ENCODE data around the gene RASGEF1C. TPM values are rescaled to one million over a fixed set of nuclear protein-coding genes. Genes with fewer than 3 reads are reported as not detected.

The RASGEF1C gene
- polyA plus RNA-seq, 3 donors: not detected

- peaks cover 2 to 11% (median 6%) of the 10 kb centered on the region in 7 donors for H3K9me3 Mint-ChIP-seq
- Histone ChIP-seq H3K27ac (ENCODE audit: low read depth in 1 of 2, low read length in 2 of 2) (peak overlapping the region; percentile 82 to 93), H3K79me2 (ENCODE audit: insufficient read depth, low read length) (peaks cover 47% of the 10 kb centered on the region), H3K27me3 (ENCODE audit: control insufficient read depth in 2 of 2, insufficient read depth in 2 of 2, low read length in 2 of 2) (no peaks in the 10 kb centered on the region), H3K36me3 (replicated peaks in 1 of 2; ENCODE audit: control insufficient read depth in 1 of 2, insufficient read depth in 2 of 2, low read length in 2 of 2) (no peaks in the 10 kb centered on the region), H3K4me1 (ENCODE audit: control insufficient read depth in 1 of 2, insufficient read depth in 2 of 2, low read length in 2 of 2) (peaks cover 37 to 41% of the 10 kb centered on the region in 2 donors), H4K20me1 (ENCODE audit: insufficient read depth, low read length) (peaks cover 39% of the 10 kb centered on the region), H3K9ac (ENCODE audit: insufficient read depth, low read length, poor library complexity, severe bottlenecking) (peak overlapping the region; percentile 94), H3K4me3 (replicated peaks in 1 of 3; ENCODE audit: low read depth in 2 of 3, low read length in 3 of 3) (peak overlapping the region in 1 of 3 experiments; percentile 82), H2AFZ (ENCODE audit: insufficient read depth, low read depth, low read length, poor library complexity, severe bottlenecking) (peak overlapping the region; percentile 77), H3K9me3 (replicated peaks in 1 of 2; ENCODE audit: control insufficient read depth in 1 of 2, insufficient read depth in 1 of 2, low read length in 2 of 2) (peaks cover 0 to 9% of the 10 kb centered on the region in 2 donors), H3K4me2 (replicated peaks; ENCODE audit: extremely low read depth, low read length, poor library complexity, severe bottlenecking) (peak overlapping the region; percentile 65)
- H3K27ac Mint-ChIP-seq: peak overlapping the region in 6 of 7 donors; percentile 74 to 89 (median 85)
- no peak for TF ChIP-seq CTCF (IDR thresholded peaks at IDR 0.05)
- peaks cover 34% of the 10 kb centered on the region for H3K4me1 Mint-ChIP-seq
- H3K36me3 Mint-ChIP-seq: no peaks in the 10 kb centered on the region
- H3K4me3 Mint-ChIP-seq: peak overlapping the region; percentile 65 to 76
- WGBS (ENCODE audit: insufficient coverage): 37% methylated on average over 8 of the region's 14 CpGs
- H3K27me3 Mint-ChIP-seq (ENCODE audit: low read depth in 3 of 3): peaks cover 3 to 5% (median 5%) of the 10 kb centered on the region in 3 donors
- DNase-seq: no peak
- intact Hi-C loops (cut with micrococcal nuclease): loop anchor here in 1 of 2 donors (5.0 kb wide), 1 partner anchor 50 kb away; no protein-coding TSS in a partner anchor
Observed at GRCh38 chr5:180072256-180072548, 136.8 kb downstream of the RASGEF1C start.

GRCh38 chr5:180071531-180072255, 137.3 kb downstream of the RASGEF1C start, which contains the start of gene RNF130:
RNF130 (minus strand) TSS chr5:180071759; CDS start chr5:180071702, 57 bp downstream.
- under 1% methylated on average over 113 of the region's 113 CpGs for WGBS (ENCODE audit: insufficient coverage)
- peaks cover 3 to 5% (median 5%) of the 10 kb centered on the region in 3 donors for H3K27me3 Mint-ChIP-seq (ENCODE audit: low read depth in 3 of 3)
- peak within 1 kb of the TSS; percentile 87 for H3K4me2 ChIP-seq (replicated peaks; ENCODE audit: extremely low read depth, low read length, poor library complexity, severe bottlenecking)

More at GRCh38 chr5:180071531-180072255, 137.3 kb downstream of the RASGEF1C start, which contains the start of gene RNF130:
- peak within 1 kb of the TSS; percentile 77 for H2AFZ ChIP-seq (ENCODE audit: insufficient read depth, low read depth, low read length, poor library complexity, severe bottlenecking)
- no peaks in the 10 kb centered on the region for H3K27me3 ChIP-seq (ENCODE audit: control insufficient read depth in 2 of 2, insufficient read depth in 2 of 2, low read length in 2 of 2)
- H3K9me3 ChIP-seq (replicated peaks in 1 of 2; ENCODE audit: control insufficient read depth in 1 of 2, insufficient read depth in 1 of 2, low read length in 2 of 2): peaks cover 0 to 9% of the 10 kb centered on the region in 2 donors
- peak within 1 kb of the TSS; percentile 92 to 93 for H3K27ac ChIP-seq (ENCODE audit: low read depth in 1 of 2, low read length in 2 of 2)
- peak within 1 kb of the TSS; percentile 92 to 98 for H3K4me3 Mint-ChIP-seq
- H3K4me3 ChIP-seq (replicated peaks in 1 of 3; ENCODE audit: low read depth in 2 of 3, low read length in 3 of 3): peak within 1 kb of the TSS; percentile 75 to 82 (median 82)
- no peaks in the 10 kb centered on the region for H3K36me3 ChIP-seq (replicated peaks in 1 of 2; ENCODE audit: control insufficient read depth in 1 of 2, insufficient read depth in 2 of 2, low read length in 2 of 2)
- peaks cover 2 to 11% (median 6%) of the 10 kb centered on the region in 7 donors for H3K9me3 Mint-ChIP-seq
- peaks cover 44% of the 10 kb centered on the region for H4K20me1 ChIP-seq (ENCODE audit: insufficient read depth, low read length)
- H3K4me1 ChIP-seq (ENCODE audit: control insufficient read depth in 1 of 2, insufficient read depth in 2 of 2, low read length in 2 of 2): peaks cover 42 to 45% of the 10 kb centered on the region in 2 donors
- intact Hi-C loops (cut with micrococcal nuclease): loop anchor here in 1 of 2 donors (2.0 to 5.0 kb wide), 2 partner anchors 37 to 49 kb away; no protein-coding TSS in a partner anchor
- peak; percentile 93 to 95 (median 93) for DNase-seq
- peaks cover 52% of the 10 kb centered on the region for H3K79me2 ChIP-seq (ENCODE audit: insufficient read depth, low read length)
- H3K4me1 Mint-ChIP-seq: peaks cover 39% of the 10 kb centered on the region
- TF ChIP-seq CTCF (IDR thresholded peaks at IDR 0.05): no peak
- H3K9ac ChIP-seq (ENCODE audit: insufficient read depth, low read length, poor library complexity, severe bottlenecking): peak within 1 kb of the TSS; percentile 94
- H3K27ac Mint-ChIP-seq: peak within 1 kb of the TSS; percentile 93 to 97 (median 96)
- H3K36me3 Mint-ChIP-seq: no peaks in the 10 kb centered on the region
